ENCODE measurements around the gene UBE2A.

Gene UBE2A

GRCh38 chrX:119614776-119615175 is 40.4 kb downstream of the UBE2A start:
- no peak for FAIRE-seq

GRCh38 chrX:119617517-119618164 is 43.3 kb downstream of the UBE2A start:
- FAIRE-seq, result no peak

GRCh38 chrX:119618439-119618838 is 44.1 kb downstream of the UBE2A start:
- no peak for FAIRE-seq

- FAIRE-seq, result no peak
Measured at GRCh38 chrX:119622356-119623232, 48.2 kb downstream of the UBE2A start.

DNA sequence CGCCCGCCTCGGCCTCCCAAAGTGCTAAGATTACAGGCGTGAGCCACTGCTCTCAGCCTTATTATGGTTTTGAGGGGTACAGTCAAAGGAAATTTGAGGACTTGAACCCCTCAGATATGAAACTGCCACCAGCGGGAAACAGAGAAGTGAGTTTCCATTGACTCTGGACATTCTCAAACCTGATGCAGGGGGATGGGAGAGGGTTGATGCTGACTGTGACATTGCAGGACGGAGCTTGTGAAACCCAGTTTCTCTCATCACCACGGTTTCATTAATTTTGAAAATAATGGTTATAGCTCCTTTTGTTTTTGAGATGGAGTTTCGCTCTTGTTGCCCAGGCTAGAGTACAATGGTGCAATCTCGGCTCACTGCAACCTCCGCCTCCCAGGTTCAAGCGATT is 50.1 kb downstream of the UBE2A start:
- FAIRE-seq, result no peak

DNA sequence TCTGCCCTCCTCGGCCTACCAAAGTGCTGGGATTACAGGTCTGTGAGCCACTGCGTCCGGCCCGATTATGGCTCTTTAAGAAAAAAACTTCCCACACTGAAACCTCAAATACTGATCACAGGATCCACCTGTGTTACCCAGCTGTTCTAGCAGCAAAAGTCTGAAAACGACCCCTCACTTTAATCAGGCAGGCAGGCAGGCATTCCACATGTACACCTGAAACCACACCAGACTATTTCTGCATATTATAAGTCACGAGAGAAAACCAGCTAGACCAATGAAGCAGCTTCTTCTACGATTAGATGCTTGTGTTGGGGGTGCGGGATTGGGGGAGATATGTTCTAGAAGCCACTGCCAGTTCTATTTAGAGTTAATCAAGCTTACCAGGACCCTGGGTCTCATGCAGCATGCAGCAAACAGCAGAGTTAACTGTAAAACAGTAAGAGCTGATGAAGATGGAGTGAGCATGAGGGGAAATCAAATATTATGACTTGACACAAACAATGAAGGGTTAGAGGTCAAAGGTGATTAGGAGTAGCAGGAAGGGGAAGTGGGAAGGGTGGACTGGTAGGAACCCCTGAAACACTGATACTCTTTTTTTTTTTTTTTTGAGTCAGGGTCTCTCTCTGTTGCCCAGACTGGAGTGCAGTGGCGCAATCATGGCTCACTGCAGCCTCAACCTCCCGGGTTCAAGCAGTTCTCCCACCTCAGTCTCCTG is 50.7 kb downstream of the UBE2A start:
- no peak for FAIRE-seq

DNA sequence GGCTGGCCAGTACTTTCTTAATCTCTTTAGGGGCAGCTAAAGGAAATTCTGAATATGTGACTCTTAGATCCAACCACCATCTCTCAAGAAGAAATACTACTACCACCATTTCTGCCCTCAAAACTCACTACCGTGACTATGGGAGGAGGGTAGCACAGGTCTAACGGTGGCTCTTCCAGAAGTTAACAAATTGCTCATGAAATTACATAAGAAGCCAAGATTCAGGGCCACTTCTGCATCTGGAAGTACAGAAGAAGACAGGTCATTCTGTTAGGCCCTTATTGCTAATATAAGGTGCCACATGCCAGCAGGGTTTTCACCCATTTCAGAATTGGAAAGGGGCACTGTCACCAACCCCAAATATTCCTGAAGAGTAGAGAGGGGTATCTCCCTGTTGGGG is 51.5 kb downstream of the UBE2A start:
- FAIRE-seq, result no peak
